Fibroblast of lung (primary cell): ENCODE results near the gene INMT.

Experiments
- EZH2 ChIP-seq: IDR thresholded peaks from 2 replicates; pipeline ENCODE4 v1.5.1; 2012; ENCODE audit warnings: low read length, control low read depth, mild to moderate bottlenecking; ENCODE audit errors: missing control alignments
- TF ChIP-seq, protein P1 (sequence below), 2 donors: IDR thresholded peaks in 1 of 2; conservative IDR thresholded peaks in 1 of 2; 1 replicate in 1 of 2; 2 replicates in 1 of 2; pipeline ENCODE4 v1.5.1; 2011 to 2012; ENCODE audit warnings: low read length in 2 of 2, control low read depth in 1 of 2, inconsistent platforms in 1 of 2, low read depth in 1 of 2, mild to moderate bottlenecking in 1 of 2

DNA sequence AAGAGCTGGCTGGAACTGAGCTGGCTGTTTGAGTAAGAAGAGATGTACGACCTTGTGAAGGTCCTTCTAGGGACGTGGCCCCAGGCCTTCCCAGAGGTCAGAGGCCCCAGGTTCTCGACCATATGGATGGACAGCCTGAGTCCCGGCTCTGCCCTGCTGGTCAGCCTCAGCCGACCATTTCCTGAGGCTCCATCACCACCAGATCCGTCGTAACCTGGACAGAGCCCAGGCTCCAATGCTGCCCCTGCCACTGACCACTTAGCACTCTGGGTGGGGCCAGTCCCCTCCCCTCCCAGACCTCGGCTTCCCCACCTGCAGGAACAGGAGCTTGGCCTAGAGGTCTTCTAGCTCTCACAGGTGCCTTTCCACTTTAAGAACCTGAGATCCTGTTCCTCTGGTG lies 10.6 kb upstream of the INMT start:
- TF ChIP-seq, protein P1, sequence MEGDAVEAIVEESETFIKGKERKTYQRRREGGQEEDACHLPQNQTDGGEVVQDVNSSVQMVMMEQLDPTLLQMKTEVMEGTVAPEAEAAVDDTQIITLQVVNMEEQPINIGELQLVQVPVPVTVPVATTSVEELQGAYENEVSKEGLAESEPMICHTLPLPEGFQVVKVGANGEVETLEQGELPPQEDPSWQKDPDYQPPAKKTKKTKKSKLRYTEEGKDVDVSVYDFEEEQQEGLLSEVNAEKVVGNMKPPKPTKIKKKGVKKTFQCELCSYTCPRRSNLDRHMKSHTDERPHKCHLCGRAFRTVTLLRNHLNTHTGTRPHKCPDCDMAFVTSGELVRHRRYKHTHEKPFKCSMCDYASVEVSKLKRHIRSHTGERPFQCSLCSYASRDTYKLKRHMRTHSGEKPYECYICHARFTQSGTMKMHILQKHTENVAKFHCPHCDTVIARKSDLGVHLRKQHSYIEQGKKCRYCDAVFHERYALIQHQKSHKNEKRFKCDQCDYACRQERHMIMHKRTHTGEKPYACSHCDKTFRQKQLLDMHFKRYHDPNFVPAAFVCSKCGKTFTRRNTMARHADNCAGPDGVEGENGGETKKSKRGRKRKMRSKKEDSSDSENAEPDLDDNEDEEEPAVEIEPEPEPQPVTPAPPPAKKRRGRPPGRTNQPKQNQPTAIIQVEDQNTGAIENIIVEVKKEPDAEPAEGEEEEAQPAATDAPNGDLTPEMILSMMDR (conservative IDR thresholded peaks at IDR 0.05 in 1 of 2, IDR thresholded peaks at IDR 0.05 in 1 of 2; ENCODE audit: low read depth in 1 of 2, low read length in 2 of 2) = no peak
- no peak for TF ChIP-seq EZH2
